Measurements from ENCODE around the gene PROK2. TPM values are rescaled to one million over a fixed set of nuclear protein-coding genes. Genes with fewer than 3 reads are reported as not detected.

Gene PROK2
- total and polyA plus RNA-seq, 10 of the 15 experiments (the other 5 are each of a cell fraction or from before 2014, with no cell fraction given) = not detected

DNA sequence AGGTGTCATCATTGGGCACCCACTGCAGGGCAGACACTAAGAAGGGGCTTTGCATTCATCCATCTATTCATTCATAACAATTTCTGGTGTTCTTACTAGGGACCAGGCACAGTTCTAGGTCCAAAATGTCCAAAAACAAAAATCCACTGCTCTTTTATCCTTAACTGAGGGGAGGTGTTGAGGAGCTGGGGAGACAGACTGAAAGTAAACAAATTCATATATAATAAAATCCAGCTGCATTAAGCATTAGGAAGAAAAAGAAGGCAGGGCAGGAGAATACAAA lies 60.8 kb downstream of the PROK2 start:
- Histone ChIP-seq H3K79me2 (ENCODE audit: control insufficient read depth, insufficient read depth, low read length) (no peaks in the 10 kb centered on the region), H4K20me1 (ENCODE audit: control insufficient read depth, insufficient read depth) (no peaks in the 10 kb centered on the region), H2AFZ (ENCODE audit: control insufficient read depth, low read depth, low read length) (no peak overlapping the region), H3K27ac (ENCODE audit: control insufficient read depth, insufficient read depth) (no peak overlapping the region), H3K4me1 (ENCODE audit: control insufficient read depth, insufficient read depth, low read length) (peaks cover 10% of the 10 kb centered on the region), H3K9me3 (replicated peaks; ENCODE audit: control insufficient read depth, insufficient read depth, low read length) (no peaks in the 10 kb centered on the region; the same call in 2 of the 3 replicates), H3K36me3 (ENCODE audit: control insufficient read depth in 2 of 2, insufficient read depth in 2 of 2, low read length in 1 of 2) (no peaks in the 10 kb centered on the region), H3K9ac (ENCODE audit: control insufficient read depth, insufficient read depth, low read length) (no peak overlapping the region), H3K4me3 (no peak overlapping the region), H3K4me2 (ENCODE audit: control insufficient read depth, insufficient read depth) (peak overlapping the region; percentile 94), H3K27me3 (replicated peaks in 1 of 2; ENCODE audit: control insufficient read depth in 2 of 2, insufficient read depth in 2 of 2, low read length in 1 of 2) (peaks cover 9 to 12% of the 10 kb centered on the region in 2 experiments)
- in situ Hi-C loops (cut with MboI) (no loop called here), intact Hi-C loops (cut with micrococcal nuclease; ENCODE audit: unreplicated experiment) (no loop called here)
- TF ChIP-seq TBL1XR1 (IDR thresholded peaks at IDR 0.05; ENCODE audit: low read depth, low read length) = no peak
- TF ChIP-seq ZNF217 (IDR thresholded peaks at IDR 0.05) = no peak
- TF ChIP-seq ETV6 (conservative IDR thresholded peaks at IDR 0.05 in 1 of 2, IDR thresholded peaks at IDR 0.05 in 1 of 2; ENCODE audit: borderline replicate concordance in 1 of 2, low read depth in 1 of 2) = no peak
- TF ChIP-seq TCF7 (IDR thresholded peaks at IDR 0.05; ENCODE audit: borderline replicate concordance) = no peak
- no peak for TF ChIP-seq MTA3 (IDR thresholded peaks at IDR 0.05; ENCODE audit: borderline replicate concordance, low read length)
- TF ChIP-seq SMAD1 (IDR thresholded peaks at IDR 0.05; ENCODE audit: low read depth, partially characterized antibody) = no peak
- TF ChIP-seq, protein P1, sequence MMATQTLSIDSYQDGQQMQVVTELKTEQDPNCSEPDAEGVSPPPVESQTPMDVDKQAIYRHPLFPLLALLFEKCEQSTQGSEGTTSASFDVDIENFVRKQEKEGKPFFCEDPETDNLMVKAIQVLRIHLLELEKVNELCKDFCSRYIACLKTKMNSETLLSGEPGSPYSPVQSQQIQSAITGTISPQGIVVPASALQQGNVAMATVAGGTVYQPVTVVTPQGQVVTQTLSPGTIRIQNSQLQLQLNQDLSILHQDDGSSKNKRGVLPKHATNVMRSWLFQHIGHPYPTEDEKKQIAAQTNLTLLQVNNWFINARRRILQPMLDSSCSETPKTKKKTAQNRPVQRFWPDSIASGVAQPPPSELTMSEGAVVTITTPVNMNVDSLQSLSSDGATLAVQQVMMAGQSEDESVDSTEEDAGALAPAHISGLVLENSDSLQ (IDR thresholded peaks at IDR 0.05) = no peak
- TF ChIP-seq, protein P2, sequence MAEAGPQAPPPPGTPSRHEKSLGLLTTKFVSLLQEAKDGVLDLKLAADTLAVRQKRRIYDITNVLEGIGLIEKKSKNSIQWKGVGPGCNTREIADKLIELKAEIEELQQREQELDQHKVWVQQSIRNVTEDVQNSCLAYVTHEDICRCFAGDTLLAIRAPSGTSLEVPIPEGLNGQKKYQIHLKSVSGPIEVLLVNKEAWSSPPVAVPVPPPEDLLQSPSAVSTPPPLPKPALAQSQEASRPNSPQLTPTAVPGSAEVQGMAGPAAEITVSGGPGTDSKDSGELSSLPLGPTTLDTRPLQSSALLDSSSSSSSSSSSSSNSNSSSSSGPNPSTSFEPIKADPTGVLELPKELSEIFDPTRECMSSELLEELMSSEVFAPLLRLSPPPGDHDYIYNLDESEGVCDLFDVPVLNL (IDR thresholded peaks at IDR 0.05; ENCODE audit: low read depth, low read length) = no peak
- no peak for TF ChIP-seq MYC (IDR thresholded peaks at IDR 0.05; ENCODE audit: insufficient read depth, insufficient read length, insufficient replicate concordance, low read length, severe bottlenecking)
- TF ChIP-seq HCFC1 (IDR thresholded peaks at IDR 0.05; ENCODE audit: low read length) = no peak
- no peak for TF ChIP-seq CBX3 (IDR thresholded peaks at IDR 0.05; ENCODE audit: borderline replicate concordance, low read depth)
- no peak for TF ChIP-seq IKZF1 (conservative IDR thresholded peaks at IDR 0.05)
- TF ChIP-seq CREM (IDR thresholded peaks at IDR 0.05; ENCODE audit: low read depth) = no peak
- TF ChIP-seq, protein P3, sequence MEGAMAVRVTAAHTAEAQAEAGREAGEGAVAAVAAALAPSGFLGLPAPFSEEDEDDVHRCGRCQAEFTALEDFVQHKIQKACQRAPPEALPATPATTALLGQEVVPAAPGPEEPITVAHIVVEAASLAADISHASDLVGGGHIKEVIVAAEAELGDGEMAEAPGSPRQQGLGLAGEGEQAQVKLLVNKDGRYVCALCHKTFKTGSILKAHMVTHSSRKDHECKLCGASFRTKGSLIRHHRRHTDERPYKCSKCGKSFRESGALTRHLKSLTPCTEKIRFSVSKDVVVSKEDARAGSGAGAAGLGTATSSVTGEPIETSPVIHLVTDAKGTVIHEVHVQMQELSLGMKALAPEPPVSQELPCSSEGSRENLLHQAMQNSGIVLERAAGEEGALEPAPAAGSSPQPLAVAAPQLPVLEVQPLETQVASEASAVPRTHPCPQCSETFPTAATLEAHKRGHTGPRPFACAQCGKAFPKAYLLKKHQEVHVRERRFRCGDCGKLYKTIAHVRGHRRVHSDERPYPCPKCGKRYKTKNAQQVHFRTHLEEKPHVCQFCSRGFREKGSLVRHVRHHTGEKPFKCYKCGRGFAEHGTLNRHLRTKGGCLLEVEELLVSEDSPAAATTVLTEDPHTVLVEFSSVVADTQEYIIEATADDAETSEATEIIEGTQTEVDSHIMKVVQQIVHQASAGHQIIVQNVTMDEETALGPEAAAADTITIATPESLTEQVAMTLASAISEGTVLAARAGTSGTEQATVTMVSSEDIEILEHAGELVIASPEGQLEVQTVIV (IDR thresholded peaks at IDR 0.05; ENCODE audit: borderline replicate concordance, partially characterized antibody) = no peak
- ChIA-PET SMC1A (ENCODE audit: uncharacterized antibody, unreplicated experiment) (interaction anchor here (1.1 kb wide), 1 partner anchor 936 kb away, joined by 4 read pairs; no protein-coding TSS in a partner anchor), RAD21 (ENCODE audit: unreplicated experiment) (no interaction called here), POLR2A (no interaction called here), CTCF (interaction anchor here (0.9 to 1.8 kb wide), 3 partner anchors 11 to 13 kb away, joined by 3 to 6 read pairs (median 3); no protein-coding TSS in a partner anchor)
- no peak for ATAC-seq
- FAIRE-seq = no peak
- BruUV-seq (replicated peaks) = no TSS peak
- no peak for DNase-seq (ENCODE audit: low read depth, low spot score)
